HG03159 (cell line): Measurements from ENCODE around the gene CWH43.
"Not testable (repeated sequence)": the region's sequence is repeated elsewhere in the genome, so short reads cannot be mapped to it uniquely, and the experiment has no call there.

Experiments used
- ATAC-seq: cut with Tn5 transposase; IDR thresholded peaks from one replicate; pipeline ENCODE4 v1.9.1; 2021; ENCODE audit warnings: mild to moderate bottlenecking, moderate library complexity; ENCODE audit not compliant: unreplicated experiment

The CWH43 gene

DNA sequence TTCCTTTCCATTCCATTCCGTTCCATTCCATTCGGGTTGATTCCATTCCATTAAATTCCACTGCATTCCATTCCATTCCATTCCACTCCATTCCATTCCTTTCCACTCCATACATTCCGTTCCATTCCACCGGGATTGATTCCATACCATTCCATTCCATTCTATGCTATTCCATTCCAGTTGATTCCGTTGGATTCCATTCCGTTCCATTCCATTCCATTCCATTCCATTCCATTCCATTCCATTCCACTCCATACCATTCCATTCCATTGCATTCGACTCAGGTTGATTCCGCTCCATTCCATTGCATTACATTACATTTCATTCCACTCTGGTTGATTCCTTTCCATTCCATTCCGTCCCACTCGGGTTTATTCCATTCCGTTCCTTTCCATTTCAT is 110.1 kb downstream of the CWH43 start:
- not testable (repeated sequence) for ATAC-seq

DNA sequence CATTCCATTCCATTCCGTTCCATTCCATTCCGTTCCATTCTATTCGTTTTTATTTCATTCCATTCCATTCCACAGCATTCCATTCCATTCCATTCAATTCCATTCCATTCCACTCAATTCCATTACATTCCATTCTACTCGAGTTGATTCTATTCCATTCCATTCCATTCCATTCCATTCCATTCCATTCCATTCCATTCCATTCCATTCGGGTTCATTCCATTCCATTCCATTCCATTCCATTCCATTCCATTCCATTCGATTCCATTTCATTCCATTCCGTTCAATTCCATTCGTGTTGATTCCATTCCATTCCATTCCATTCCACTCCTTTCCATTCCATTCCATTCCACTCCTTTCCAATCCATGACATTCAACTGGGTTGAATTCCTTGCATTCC is 110.6 kb downstream of the CWH43 start:
- peak; percentile 31 for ATAC-seq

DNA sequence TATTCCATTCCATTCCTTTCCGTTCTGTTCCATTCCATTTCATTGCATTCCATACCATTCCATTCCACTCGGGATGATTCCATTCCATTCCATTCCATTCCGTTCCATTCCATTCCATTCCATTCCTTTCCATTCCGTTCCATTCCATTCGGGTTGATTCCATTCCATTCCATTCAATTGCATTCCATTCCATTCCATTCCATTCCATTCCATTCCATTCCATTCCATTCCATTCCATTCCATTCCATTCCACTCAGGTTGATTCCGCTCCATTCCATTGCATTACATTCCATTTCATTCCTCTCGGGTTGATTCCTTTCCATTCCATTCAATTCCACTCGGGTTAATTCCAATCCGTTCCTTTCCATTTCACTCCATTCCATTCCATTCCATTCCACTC is 111.0 kb downstream of the CWH43 start:
- ATAC-seq, result peak; percentile 29

DNA sequence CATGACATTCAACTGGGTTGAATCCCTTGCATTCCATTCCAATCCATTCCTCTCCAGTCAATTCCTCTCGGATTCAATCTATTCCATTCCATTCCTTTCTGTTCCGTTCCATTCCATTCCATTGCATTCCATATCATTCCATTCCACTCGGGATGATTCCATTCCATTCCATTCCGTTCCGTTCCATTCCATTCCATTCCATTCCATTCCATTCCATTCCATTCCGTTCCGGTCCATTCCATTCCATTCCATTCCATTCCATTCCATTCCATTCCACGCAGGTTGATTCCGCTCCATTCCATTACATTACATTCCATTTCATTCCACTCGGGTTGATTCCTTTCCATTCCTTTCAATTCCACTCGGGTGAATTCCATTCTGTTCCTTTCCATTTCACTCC is 111.4 kb downstream of the CWH43 start:
- not testable (repeated sequence) for ATAC-seq

DNA sequence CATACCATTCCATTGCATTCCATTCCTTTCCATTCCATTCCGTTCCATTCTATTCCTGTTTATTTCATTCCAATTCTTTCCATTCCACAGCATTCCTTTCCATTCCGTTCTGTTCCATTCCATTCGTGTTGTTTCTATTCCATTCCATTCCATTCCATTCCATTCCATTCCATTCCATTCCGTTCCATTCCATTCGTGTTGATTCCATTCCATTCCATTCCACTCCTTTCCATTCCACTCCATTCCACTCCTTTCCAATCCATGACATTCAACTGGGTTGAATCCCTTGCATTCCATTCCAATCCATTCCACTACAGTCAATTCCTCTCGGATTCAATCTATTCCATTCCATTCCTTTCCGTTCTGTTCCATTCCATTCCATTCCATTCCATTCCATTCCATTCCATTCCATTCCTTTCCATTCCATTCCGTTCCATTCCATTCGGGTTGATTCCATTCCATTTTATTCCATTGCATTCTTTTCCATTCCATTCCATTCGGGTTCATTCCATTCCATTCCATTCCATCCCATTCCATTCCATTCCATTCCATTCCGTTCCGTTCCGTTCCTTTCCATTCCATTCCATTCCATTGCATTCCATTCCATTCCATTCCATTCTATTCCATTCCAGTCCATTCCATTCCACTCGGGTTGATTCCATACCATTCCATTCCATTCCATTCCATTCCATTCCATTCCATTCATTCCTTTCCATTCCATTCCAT is 112.1 kb downstream of the CWH43 start:
- ATAC-seq, result not testable (repeated sequence)

DNA sequence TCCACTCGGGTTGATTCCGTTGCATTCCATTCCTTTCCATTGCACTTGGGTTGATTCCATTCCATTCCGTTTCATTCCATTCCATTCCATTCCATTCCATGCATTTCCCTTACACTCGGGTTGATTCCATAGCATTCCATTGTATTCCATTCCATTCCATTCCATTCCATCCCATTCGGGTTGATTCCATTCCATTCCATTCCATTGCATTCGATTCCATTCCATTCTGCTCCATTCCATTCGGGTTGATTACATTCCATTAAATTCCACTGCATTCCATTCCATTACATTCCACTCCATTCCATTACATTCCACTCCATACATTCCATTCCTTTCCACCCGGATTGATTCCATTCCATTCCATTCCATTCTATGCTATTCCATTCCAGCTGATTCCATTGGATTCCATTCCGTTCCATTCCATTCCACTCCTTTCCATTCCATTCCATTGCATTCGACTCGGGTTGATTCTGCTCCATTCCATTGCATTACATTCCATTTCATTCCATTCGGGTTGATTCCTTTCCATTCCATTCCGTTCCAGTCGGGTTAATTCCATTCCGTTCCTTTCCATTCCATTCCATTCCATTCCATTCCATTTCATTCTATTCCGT is 113.9 kb downstream of the CWH43 start:
- ATAC-seq, result not testable (repeated sequence)

DNA sequence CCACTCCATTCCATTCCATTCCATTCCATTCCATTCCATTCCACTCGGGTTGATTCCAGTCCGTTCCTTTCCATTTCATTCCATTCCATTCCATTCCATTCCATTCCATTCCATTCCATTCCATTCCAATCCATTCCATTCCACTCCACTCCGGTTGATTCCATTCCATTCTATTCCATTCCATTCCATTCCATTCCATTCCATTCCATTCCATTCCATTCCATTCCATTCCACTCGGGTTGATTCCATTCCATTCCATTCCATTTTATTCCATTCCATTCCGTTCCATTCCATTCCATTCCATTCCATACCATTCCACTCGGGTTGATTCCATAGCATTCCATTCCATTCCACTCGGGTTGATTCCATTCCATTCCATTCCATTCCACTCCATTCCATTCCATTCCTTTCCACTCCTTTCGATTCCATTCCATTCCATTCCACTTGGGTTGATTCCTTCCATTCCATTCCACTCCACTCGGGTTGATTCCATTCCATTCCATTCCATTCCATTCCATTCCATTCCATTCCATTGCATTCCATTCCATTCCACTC is 116.3 kb downstream of the CWH43 start:
- ATAC-seq, result peak; percentile 31

DNA sequence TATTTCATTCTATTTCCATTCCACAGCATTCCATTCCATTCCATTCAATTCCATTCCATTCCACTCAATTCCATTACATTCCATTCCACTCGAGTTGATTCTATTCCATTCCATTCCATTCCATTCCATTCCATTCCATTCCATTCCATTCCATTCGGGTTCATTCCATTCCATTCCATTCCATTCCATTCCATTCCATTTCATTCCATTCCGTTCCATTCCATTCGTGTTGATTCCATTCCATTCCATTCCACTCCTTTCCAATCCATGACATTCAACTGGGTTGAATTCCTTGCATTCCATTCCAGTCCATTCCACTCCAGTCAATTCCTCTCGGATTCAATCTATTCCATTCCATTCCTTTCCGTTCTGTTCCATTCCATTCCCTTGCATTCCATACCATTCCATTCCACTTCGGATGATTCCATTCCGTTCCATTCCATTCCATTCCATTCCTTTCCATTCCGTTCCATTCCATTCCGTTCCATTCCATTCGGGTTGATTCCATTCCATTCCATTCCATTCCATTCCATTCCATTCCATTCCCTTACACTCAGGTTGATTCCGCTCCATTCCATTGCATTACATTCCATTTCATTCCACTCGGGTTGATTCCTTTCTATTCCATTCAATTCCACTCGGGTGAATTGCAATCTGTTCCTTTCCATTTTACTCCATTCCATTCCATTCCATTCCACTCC is 117.5 kb downstream of the CWH43 start:
- ATAC-seq, result peak; percentile 26

DNA sequence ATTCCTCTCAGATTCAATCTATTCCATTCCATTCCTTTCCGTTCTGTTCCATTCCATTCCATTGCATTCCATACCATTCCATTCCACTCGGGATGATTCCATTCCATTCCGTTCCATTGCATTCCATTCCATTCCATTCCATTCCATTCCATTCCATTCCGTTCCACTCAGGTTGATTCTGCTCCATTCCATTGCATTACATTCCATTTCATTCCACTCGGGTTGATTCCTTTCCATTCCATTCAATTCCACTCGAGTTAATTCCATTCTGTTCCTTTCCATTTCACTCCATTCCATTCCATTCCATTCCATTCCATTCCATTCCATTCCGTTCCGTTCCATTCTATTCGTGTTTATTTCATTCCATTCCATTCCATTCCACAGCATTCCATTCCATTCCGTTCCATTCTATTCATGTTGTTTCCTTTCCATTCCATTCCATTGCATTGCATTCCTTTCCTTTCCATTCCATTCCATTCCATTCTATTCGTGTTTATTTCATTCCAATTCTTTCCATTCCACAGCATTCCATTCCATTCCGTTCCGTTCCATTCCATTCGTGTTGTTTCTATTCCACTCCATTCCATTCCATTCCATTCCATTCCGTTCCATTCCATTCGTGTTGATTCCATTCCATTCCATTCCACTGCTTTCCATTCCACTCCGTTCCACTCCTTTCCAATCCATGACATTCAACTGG is 118.3 kb downstream of the CWH43 start:
- ATAC-seq, result not testable (repeated sequence)

DNA sequence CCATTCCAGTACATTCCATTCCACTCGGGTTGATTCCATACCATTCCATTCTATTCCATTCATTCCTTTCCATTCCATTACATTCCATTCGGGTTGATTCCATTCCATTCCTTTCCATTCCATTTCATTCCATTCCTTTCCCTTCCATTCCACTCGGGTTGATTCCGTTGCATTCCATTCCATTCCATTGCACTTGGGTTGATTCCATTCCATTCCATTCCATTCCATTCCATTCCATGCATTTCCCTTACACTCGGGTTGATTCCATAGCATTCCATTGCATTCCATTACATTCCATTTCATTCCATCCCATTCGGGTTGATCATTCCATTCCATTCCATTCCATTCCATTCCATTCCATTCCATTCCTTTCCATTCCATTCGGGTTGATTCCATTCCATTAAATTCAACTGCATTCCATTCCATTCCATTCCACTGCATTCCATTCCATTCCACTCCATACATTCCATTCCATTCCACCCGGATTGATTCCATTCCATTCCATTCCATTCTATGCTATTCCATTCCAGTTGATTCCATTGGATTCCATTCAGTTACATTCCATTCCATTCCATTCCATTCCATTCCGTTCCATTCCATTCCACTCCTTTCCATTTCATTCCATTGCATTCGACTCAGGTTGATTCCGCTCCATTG is 119.3 kb downstream of the CWH43 start:
- not testable (repeated sequence) for ATAC-seq

DNA sequence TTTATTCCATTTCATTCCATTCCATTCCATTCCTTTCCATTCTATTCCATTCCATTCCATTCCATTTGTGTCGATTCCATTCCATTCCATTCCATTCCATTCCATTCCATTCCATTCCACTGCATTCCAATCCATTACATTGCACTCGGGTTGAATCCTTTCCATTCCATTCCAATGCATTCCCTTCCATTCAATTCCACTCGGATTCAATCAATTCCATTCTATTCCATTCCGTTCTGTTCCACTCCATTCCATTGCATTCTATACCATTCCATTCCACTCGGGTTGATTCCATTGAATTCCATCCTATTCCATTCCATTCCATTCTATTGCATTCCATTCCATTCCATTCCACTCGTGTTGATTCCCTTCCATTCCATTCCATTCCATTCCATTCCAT is 121.2 kb downstream of the CWH43 start:
- ATAC-seq, result not testable (repeated sequence)

DNA sequence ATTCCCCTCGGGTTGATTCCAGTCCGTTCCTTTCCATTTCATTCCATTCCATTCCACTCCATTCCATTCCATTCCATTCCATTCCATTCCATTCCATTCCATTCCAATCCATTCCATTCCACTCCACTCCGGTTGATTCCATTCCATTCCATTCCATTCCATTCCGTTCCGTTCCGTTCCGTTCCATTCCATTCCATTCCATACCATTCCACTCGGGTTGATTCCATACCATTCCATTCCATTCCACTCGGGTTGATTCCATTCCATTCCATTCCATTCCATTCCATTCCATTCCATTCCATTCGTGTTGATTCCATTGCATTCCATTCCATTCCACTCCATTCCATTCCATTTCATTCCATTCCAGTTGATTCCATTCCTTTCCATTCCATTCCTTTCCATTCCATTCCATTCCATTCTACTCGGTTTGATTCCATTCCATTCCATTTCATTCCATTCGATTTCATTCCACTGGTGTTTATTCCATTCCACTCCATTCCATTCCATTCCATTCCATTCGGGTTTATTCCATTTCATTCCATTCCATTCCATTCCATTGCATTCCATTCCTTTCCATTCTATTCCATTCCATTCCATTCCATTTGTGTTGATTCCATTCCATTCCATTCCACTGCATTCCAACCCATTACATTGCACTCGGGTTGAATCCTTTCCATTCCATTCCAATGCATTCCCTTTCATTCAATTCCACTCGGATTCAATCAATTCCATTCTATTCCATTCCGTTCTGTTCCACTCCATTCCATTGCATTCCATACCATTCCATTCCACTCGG is 122.3 kb downstream of the CWH43 start:
- ATAC-seq, result peak; percentile 34

DNA sequence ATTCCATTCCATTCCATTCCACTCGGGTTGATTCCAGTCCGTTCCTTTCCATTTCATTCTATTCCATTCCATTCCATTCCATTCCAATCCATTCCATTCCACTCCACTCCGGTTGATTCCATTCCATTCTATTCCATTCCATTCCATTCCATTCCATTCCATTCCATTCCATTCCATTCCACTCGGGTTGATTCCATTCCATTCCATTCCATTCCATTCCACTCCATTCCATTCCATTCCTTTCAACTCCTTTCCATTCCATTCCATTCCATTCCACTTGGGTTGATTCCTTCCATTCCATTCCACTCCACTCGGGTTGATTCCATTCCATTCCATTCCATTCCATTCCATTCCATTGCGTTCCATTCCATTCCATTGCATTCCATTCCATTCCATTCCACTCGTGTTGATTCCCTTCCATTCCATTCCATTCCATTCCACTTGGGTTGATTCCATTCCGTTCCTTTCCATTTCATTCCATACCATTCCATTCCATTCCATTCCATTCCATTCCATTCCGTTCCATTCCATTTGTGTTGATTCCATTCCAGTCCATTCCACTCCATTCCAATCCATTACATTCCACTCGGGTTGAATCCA is 123.6 kb downstream of the CWH43 start:
- peak; percentile 38 for ATAC-seq

DNA sequence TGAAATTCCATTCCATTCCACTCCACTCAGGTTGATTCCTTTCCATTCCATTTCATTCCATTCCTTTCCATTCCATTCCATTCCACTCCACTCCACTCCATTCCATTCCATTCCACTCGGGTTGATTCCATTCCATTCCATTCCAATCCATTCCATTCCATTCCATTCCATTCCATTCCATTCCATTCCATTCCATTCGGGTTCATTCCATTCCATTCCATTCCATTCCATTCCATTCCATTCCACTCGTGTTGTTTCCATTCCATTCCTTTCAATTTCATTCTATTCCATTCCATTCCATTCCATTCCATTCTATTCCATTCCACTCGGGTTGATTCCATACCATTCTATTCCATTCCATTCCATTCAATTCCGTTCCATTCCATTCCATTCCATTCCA is 124.5 kb downstream of the CWH43 start:
- ATAC-seq, result peak; percentile 50
